ENCODE data around the gene ZNF121.
A peak's percentile ranks its signal among the peaks of the same experiment; 100 is the strongest.
"Not testable (repeated sequence)": the region's sequence is repeated elsewhere in the genome, so short reads cannot be mapped to it uniquely, and the experiment has no call there.

ZNF121 gene

DNA sequence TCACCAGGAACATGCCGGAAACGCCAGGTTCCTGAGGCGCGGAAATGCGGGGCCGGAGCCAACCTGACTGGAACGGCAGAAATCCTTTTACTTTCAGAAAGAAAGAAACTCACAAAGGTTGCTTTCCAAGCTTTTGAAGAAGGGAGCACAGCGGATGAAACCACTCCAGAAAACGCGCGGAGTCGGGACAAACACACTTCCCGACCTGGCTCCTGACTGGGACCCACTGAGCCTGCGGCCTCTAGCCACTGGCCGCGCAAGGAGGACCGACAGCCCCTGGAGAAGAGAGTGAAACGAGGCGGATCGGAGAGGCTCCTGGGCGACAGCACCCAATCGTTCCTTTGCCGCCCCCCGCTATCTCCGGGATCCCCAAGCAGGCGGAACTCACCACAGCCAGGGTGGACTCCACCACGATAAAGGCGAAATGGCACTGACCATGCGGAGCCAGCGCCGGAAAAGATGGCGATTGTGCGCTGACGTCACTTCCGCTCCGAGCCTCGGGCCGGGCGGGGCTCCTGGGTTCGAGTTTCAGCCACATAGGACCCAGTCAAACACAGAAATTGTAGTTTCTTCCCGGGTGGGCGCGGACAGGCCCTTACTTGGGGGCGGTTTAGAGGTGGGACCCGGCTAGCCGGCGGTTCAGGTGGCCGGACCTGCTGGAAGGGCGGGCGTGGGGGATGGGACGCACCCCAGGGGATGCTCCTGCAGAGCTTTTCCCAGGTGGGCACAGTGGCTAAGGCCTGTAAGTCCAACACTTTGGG lies at the start of gene ZNF121:
Gene ZNF121, minus strand, starts transcription at position 432 of the 761 bp plus-strand sequence. CDS start 16,407 bp downstream, outside the sequence.
- DNase-seq, result peak; percentile 86

GRCh38 chr19:9627856-9628255 lies 43.6 kb upstream of the ZNF121 start:
- DNase-seq, result no peak

DNA sequence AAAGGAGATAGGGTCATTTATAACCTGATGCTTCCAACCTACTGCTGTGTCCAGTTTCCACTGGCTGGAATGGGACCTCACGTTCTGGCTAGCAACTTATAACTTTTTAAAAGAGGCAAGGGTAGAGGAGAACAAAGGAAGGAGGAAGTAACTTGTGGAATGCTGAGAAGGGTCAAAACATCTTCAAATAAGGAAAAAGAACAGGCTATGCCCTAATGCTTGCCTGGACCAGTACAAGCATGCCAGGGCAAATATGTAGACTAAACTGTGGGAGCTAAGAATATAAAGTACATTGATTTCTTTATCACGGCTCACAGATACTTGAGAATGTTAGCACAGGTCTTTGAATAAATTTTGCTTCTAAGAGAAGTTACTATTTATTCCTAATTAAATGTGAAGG lies 38.2 kb upstream of the ZNF121 start:
- no peak for DNase-seq

DNA sequence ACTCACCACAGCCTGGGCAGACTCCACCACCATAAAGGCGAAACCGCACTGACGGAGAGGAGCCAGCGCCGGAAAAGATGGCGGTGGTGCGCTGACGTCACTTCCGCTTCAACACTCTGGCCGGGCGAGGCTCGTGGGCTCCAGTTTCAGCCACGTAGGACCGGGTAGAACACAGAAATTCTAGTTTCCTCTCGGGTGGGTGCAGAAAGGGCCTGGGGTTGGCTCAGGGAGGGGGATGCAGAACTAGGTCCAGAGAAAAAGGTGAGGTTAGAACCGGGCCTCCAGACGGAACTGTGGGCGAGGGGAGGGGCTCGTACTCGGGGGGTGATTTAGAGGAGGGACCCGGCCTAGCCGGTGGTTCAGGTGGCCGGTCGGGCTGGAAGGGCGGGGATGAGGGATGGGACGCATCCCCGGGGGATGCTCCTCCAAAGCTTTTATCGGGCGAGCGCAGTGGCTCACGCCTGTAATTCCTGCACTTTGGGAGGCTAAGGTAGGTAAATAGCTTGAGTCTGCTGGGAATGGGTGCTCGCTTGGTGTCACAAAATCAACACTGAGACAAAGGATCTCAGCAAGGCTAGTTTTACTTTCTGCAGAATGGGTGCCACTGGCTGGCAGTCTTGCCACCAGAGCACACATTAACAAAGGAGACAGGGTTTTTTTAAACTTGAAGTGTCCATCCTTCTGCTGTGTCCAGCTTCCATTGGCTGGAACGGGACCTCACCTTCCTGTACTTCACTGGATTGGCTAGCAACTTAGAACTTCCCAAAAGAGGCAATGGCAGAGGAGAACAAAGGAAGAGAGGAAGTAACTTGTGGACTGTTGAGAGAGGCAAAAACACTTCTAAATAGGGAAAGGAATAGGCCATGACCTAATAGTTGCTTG lies 37.1 kb upstream of the ZNF121 start, which contains the start of gene ZNF561:
Gene ZNF561, minus strand, starts transcription at position 77 of the 882 bp plus-strand sequence. CDS start 1,776 bp downstream, outside the sequence.
- DNase-seq, result peak; percentile 89

GRCh38 chr19:9620842-9621155 lies 36.5 kb upstream of the ZNF121 start:
- no peak for DNase-seq

GRCh38 chr19:9615844-9616243 lies 31.5 kb upstream of the ZNF121 start:
- DNase-seq, result no peak

- DNase-seq, result no peak
Measured at GRCh38 chr19:9610484-9611113, 26.3 kb upstream of the ZNF121 start.

GRCh38 chr19:9608912-9609311 lies 24.6 kb upstream of the ZNF121 start:
- no peak for DNase-seq

DNA sequence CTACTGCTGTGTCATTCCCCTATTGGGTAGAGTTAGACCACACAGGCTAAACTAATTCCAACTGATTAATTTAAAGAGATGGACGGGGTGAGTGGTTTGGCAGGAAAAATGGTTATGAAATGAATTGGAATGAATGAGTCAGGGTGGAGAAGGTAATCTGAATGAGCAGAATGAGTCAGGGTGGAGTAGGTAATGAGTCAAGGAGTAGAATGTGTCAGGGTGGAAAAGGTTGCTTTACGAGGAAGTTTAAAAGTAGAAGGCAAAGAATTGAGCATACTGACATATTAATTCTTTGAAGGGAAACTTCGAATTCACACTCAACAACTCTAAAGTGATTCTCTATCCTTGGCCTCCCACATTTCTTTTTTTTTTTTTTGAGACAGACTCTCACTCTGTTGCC lies 12.7 kb upstream of the ZNF121 start:
- DNase-seq, result no peak

GRCh38 chr19:9586764-9587163 lies 2.5 kb upstream of the ZNF121 start:
- peak; percentile 82 for DNase-seq

DNA sequence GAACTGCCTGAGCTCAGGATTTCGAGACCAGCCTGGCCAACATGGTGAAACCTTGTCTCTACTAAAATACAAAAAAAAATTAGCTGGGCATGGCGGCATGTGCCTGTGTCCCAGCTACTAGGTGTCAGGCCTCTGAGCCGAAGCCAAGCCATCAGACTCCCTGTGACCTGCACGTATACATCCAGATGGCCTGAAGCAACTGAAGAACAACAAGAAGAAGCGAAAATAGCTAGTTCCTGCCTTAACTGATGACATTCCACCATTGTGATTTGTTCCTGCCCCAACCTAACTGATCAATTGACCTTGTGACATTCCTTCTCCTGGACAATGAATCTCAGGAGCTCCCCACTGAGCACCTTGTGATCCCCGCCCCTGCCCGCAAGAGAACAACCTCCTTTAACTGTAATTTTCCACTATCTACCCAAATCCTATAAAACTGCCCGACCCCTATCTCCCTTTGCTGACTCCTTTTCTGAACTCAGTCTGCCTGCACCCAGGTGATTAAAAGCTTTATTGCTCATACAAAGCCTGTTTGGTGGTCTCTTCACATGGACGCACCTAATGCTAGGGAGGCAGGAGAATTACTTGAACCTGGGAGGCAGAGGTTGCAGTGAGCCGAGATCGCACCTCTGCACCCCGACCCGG lies 2.1 kb downstream of the ZNF121 start:
- not testable (repeated sequence) for DNase-seq

DNA sequence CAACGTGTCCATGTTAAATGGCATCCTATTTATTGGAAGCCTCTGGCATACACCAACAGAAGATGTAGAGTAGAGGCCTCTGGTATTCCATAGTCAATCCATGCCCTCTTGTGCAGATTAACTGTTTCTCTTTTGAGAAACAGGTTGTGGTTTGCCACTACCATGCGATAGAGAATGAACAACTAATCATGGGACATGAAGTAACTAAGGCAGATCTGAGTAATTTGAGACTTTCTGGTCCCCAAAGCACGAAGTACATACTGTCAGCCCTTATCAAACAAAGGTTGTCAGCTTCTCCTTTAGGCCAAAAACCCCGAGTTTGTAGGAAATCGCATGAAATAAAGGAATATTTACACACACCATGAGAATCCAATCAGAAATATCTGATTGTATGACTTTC lies 3.6 kb downstream of the ZNF121 start:
- no peak for DNase-seq

- DNase-seq, result no peak
Measured at GRCh38 chr19:9570255-9570654, 14.0 kb downstream of the ZNF121 start.

- no peak for DNase-seq
Measured at GRCh38 chr19:9566729-9567128, 17.6 kb downstream of the ZNF121 start.

DNA sequence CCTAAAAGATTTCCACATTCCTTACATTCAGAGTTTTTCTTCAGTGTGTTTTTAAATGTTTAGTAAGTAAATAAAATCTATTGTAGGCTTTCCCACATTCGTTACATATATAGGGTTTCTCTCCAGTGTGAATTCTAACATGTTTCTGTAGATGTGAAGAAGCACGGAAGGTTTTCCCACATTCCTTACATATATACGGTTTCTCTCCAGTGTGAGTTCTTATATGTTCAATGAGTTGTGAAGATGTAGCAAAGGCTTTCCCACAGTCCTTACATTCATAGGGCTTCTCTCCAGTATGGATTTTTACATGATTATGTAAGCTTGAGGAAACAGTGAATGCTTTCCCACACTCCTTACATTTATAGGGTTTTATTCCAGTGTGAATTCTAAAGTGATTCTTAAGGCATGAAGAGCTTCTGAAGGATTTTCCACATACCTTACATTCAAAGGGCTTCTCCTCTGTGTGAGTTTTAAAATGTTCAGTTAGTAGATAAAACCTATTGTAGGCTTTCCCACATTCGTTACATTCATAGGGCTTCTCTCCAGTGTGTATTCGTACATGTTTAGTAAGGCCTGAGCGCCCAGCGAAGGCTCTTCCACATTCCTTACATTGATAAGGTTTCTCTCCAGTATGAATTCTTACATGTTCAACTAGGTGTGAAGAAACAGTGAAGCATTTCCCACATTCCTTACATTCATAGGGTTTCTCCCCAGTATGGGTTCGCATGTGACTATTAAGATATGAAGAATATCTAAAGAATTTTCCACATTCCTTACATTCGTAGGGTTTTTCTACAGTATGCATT lies 18.2 kb downstream of the ZNF121 start:
- DNase-seq, result no peak

DNA sequence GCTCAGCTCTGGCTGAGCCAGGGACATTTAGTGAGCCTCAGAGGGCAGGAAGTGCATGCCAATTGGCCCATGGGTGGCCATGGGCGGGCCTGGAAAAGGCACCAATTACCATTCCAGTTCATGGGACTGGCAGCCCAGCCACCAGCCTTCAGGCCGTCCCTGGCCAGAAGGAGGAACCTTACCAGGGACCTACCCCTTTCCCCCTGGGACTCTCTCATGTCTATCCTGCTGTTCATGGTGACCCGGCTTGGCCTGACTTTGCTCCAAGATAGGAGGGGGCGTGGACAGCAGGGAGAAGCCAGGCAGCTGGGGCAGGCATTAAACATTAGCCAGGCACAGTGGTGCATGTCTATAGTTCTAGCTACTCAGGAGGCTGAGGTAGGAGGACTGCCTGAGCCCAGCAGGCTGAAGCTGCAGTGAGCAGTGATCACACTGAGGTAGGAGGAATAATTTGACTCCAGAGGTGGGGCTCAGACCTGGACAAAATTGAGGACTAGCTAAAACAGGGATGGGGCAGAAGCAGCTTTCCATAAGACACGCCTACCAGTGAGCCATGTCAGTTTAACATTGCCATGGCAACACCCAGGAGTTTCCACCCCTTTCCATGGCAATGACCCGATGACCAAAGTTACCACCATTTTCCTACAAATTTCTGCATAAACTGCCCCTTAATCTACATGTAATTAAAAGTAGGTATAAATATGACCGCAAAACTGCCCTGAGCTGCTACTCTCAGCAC lies 31.6 kb downstream of the ZNF121 start:
- DNase-seq, result no peak

GRCh38 chr19:9547870-9548269 lies 36.4 kb downstream of the ZNF121 start:
- no peak for DNase-seq

DNA sequence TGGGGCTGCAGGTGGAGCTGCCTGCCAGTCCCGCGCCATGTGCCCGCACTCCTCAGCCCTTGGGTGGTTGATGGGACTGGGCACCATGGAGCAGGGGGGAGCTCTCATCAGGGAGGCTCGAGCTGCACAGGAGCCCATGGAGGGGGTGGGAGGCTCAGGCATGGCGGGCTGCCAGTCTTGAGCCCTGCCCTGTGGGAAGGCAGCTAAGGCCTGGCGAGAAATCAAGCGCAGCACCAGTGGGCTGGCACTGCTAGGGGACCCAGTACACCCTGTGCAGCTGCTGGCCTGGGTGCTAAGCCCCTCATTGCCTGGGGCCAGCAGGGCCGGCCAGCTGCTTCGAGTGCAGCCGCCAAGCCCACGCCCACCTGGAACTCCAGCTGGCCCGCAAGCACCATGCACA lies 43.0 kb downstream of the ZNF121 start:
- not testable (repeated sequence) for DNase-seq

- DNase-seq, result not testable (repeated sequence)
Measured at GRCh38 chr19:9539921-9540320, 44.4 kb downstream of the ZNF121 start.

- DNase-seq, result not testable (repeated sequence)
Measured at GRCh38 chr19:9539201-9539600, 45.1 kb downstream of the ZNF121 start.

All from stimulated activated CD4-positive, alpha-beta T cell treated with anti-CD3 and anti-CD28 coated beads, Interleukin-4, amount 100 ng/mL, for 24 hours (primary cell).